GM23338 (cell line): ENCODE results near the gene TINAG. TPM values are rescaled to one million over a fixed set of nuclear protein-coding genes. Genes with fewer than 3 reads are reported as not detected.

Source experiments
- ATAC-seq: fragments of 200-7000 bp; cut with Tn5 transposase; 3 replicates; pipeline ENCODE4 v1.9.1; 2020
- DNase-seq: peaks from one replicate; pipeline ENCODE4 v3.0.0-alpha.2; 2015; ENCODE audit warnings: low spot score
- H2AFZ ChIP-seq: fragments of 200-600 bp; sonication (generic); 2 replicates; pipeline ENCODE4 v1.8.0; 2016; ENCODE audit warnings: antibody characterized with exemption, mild to moderate bottlenecking, moderate library complexity
- H3F3A ChIP-seq: fragments of 200-600 bp; sonication (generic); replicated peaks from 2 replicates; pipeline ENCODE4 v1.8.0; 2017; ENCODE audit warnings: antibody characterized with exemption, mixed run types, low read depth
- H3K27ac ChIP-seq: fragments of 200-600 bp; sonication (generic); 2 replicates; pipeline ENCODE4 v1.6.1; 2016; ENCODE audit warnings: low read depth
- H3K27me3 ChIP-seq: fragments of 200-600 bp; sonication (generic); 2 replicates; pipeline ENCODE4 v1.8.0; 2016; ENCODE audit warnings: mild to moderate bottlenecking, mixed run types, moderate library complexity; ENCODE audit not compliant: insufficient read depth
- H3K36me3 ChIP-seq: fragments of 200-600 bp; sonication (generic); 2 replicates; pipeline ENCODE4 v1.8.0; 2016; ENCODE audit warnings: mild to moderate bottlenecking; ENCODE audit not compliant: insufficient read depth
- H3K4me1 ChIP-seq: fragments of 200-600 bp; sonication (generic); 2 replicates; pipeline ENCODE4 v1.8.0; 2016; ENCODE audit warnings: mild to moderate bottlenecking, moderate library complexity; ENCODE audit not compliant: insufficient read depth
- H3K4me2 ChIP-seq: fragments of 200-600 bp; sonication (generic); 2 replicates; pipeline ENCODE4 v1.7.1; 2017; ENCODE audit warnings: mixed run types
- H3K4me3 ChIP-seq: fragments of 200-600 bp; sonication (generic); 2 replicates; pipeline ENCODE4 v1.6.1; 2016; ENCODE audit warnings: mixed run types
- H3K79me2 ChIP-seq: fragments of 200-600 bp; sonication (generic); replicated peaks from 2 replicates; pipeline ENCODE4 v1.8.0; 2017; ENCODE audit warnings: mild to moderate bottlenecking; ENCODE audit not compliant: insufficient read depth
- H3K9me2 ChIP-seq: fragments of 200-600 bp; sonication (generic); 2 replicates; pipeline ENCODE4 v1.8.0; 2017; ENCODE audit not compliant: insufficient read depth
- H4K20me1 ChIP-seq: fragments of 200-600 bp; sonication (generic); replicated peaks from 2 replicates; pipeline ENCODE4 v1.8.0; 2017; ENCODE audit warnings: mild to moderate bottlenecking; ENCODE audit not compliant: insufficient read depth
- H3K27ac Mint-ChIP-seq: 2 replicates; pipeline ENCODE4 v1.8.0; 2020; ENCODE audit warnings: inconsistent platforms, mild to moderate bottlenecking, moderate library complexity, mixed read lengths
- H3K27me3 Mint-ChIP-seq: 3 replicates; pipeline ENCODE4 v1.8.0; 2022; ENCODE audit warnings: low read depth, mild to moderate bottlenecking, moderate library complexity, mixed read lengths, inconsistent platforms; ENCODE audit not compliant: insufficient read depth, poor library complexity
- H3K36me3 Mint-ChIP-seq: 3 replicates; pipeline ENCODE4 v1.8.0; 2021; ENCODE audit warnings: low read depth, mild to moderate bottlenecking, inconsistent platforms, moderate library complexity, mixed read lengths
- H3K4me1 Mint-ChIP-seq: 3 replicates; pipeline ENCODE4 v1.8.0; 2020; ENCODE audit warnings: mild to moderate bottlenecking, inconsistent platforms, mixed read lengths
- H3K4me3 Mint-ChIP-seq: 3 replicates; pipeline ENCODE4 v1.8.0; 2021; ENCODE audit warnings: moderate library complexity, mild to moderate bottlenecking, inconsistent platforms, mixed read lengths
- H3K9me3 Mint-ChIP-seq: 3 replicates; pipeline ENCODE4 v1.8.0; 2020; ENCODE audit warnings: moderate library complexity, mild to moderate bottlenecking, inconsistent platforms, mixed read lengths
- CREB1 ChIP-seq: fragments of 250-450 bp; sonication (Bioruptor Pico); IDR thresholded peaks from 2 replicates; pipeline ENCODE4 v1.5.0; 2020; ENCODE audit warnings: low read depth, mild to moderate bottlenecking, moderate library complexity
- CTCF ChIP-seq, 2 experiments: fragments of 200-600 bp in 1 of 2; sonication (generic) in 1 of 2; conservative IDR thresholded peaks; 2 replicates each; pipeline versions ENCODE4 v1.5.1 to v1.6.1; 2016 to 2017; ENCODE audit warnings: antibody characterized with exemption in 2 of 2, low read depth in 2 of 2, mild to moderate bottlenecking in 2 of 2, moderate library complexity in 1 of 2
- EZH2 ChIP-seq: fragments of 200-600 bp; sonication (generic); IDR thresholded peaks from one replicate; pipeline ENCODE4 v1.8.0; 2017; ENCODE audit warnings: antibody characterized with exemption, mild to moderate bottlenecking, low read depth; ENCODE audit not compliant: unreplicated experiment
- EZH2phosphoT487 ChIP-seq: fragments of 200-600 bp; sonication (generic); IDR thresholded peaks from one replicate; pipeline ENCODE4 v1.8.1; 2018; ENCODE audit warnings: antibody characterized with exemption; ENCODE audit not compliant: unreplicated experiment
- JUNB ChIP-seq: IDR thresholded peaks from one replicate; pipeline ENCODE4 v1.6.1; 2016; ENCODE audit warnings: antibody characterized with exemption; ENCODE audit not compliant: unreplicated experiment
- NANOG ChIP-seq: IDR thresholded peaks from 2 replicates; pipeline ENCODE4 v1.6.1; 2016; ENCODE audit warnings: antibody characterized with exemption, borderline replicate concordance
- POLR2AphosphoS5 ChIP-seq: IDR thresholded peaks from 2 replicates; pipeline ENCODE4 v1.6.1; 2016; ENCODE audit warnings: antibody characterized with exemption, low read depth
- REST ChIP-seq: IDR thresholded peaks from one replicate; pipeline ENCODE4 v1.6.1; 2018; ENCODE audit warnings: antibody characterized with exemption; ENCODE audit not compliant: unreplicated experiment
- STAT1 ChIP-seq: IDR thresholded peaks from one replicate; pipeline ENCODE4 v1.6.1; 2016; ENCODE audit warnings: antibody characterized with exemption; ENCODE audit not compliant: unreplicated experiment
- ZNF331 ChIP-seq: fragments of 250-450 bp; sonication (Bioruptor Pico); IDR thresholded peaks from 2 replicates; pipeline ENCODE4 v1.5.0; 2020; ENCODE audit warnings: low read depth, mild to moderate bottlenecking, moderate library complexity
- long read RNA-seq: library from polyadenylated mRNA; unstranded; transcript quantifications from one replicate; pipeline ENCODE4 v2.0.0, GENCODE V29; 2020; ENCODE audit not compliant: unreplicated experiment
- polyA plus RNA-seq: library from polyadenylated mRNA; unstranded; fragments of >200 nt; fragmentation: Nextera tagmentation; extraction: Ambion mirVana; gene quantifications from 2 replicates; pipeline ENCODE4 v1.2.1, GENCODE V29; 2016
- total RNA-seq: library from RNA; depleted of rRNA; stranded (reverse); fragments of >200 nt; shearing (Covaris generic); gene quantifications from 2 replicates; pipeline ENCODE4 v1.2.3, GENCODE V29; 2014; rRNA removed
- TF ChIP-seq, protein P1 (sequence below): IDR thresholded peaks from 2 replicates; pipeline ENCODE4 v1.6.1; 2016; ENCODE audit warnings: antibody characterized with exemption
- TF ChIP-seq, protein P2 (sequence below): fragments of 250-450 bp; sonication (Bioruptor Pico); IDR thresholded peaks from 2 replicates; pipeline ENCODE4 v1.5.0; 2020; ENCODE audit warnings: mild to moderate bottlenecking, moderate library complexity

The TINAG gene, protein sequence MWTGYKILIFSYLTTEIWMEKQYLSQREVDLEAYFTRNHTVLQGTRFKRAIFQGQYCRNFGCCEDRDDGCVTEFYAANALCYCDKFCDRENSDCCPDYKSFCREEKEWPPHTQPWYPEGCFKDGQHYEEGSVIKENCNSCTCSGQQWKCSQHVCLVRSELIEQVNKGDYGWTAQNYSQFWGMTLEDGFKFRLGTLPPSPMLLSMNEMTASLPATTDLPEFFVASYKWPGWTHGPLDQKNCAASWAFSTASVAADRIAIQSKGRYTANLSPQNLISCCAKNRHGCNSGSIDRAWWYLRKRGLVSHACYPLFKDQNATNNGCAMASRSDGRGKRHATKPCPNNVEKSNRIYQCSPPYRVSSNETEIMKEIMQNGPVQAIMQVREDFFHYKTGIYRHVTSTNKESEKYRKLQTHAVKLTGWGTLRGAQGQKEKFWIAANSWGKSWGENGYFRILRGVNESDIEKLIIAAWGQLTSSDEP
- total RNA-seq (not detected in 2 replicates), polyA plus RNA-seq (not detected in 2 replicates)
- long read RNA-seq: 0 reads

GRCh38 chr6:54308289-54308985 lies at the start of gene TINAG:
TINAG (plus strand) TSS chr6:54308441; CDS start chr6:54308551, 110 bp downstream.
- peak within 1 kb of the TSS; percentile 33; the same call in 1 of the 2 replicates for H2AFZ ChIP-seq
- peak within 1 kb of the TSS; percentile 27; the same call in 1 of the 2 replicates for H3K27ac Mint-ChIP-seq
- H3K4me2 ChIP-seq: no peak within 1 kb of the TSS
- peaks cover 6% of the 10 kb centered on the region; the same call in 1 of the 2 replicates for H3K4me1 ChIP-seq
- no peak within 1 kb of the TSS for H3K27ac ChIP-seq
- peaks cover 8% of the 10 kb centered on the region; the same call in 2 of the 3 replicates for H3K4me1 Mint-ChIP-seq
- H3K9me3 Mint-ChIP-seq: no peaks in the 10 kb centered on the region
- no peaks in the 10 kb centered on the region for H3F3A ChIP-seq
- H3K4me3 Mint-ChIP-seq: no peak within 1 kb of the TSS
- no peaks in the 10 kb centered on the region for H3K36me3 ChIP-seq
- H3K4me3 ChIP-seq: no peak within 1 kb of the TSS
- H3K27me3 ChIP-seq: no peaks in the 10 kb centered on the region
- ATAC-seq (no peak), DNase-seq (no peak)
- peaks cover 18% of the 10 kb centered on the region for H3K9me2 ChIP-seq
- H3K27me3 Mint-ChIP-seq: peaks cover 2% of the 10 kb centered on the region
- H3K36me3 Mint-ChIP-seq: no peaks in the 10 kb centered on the region
- no peaks in the 10 kb centered on the region for H3K79me2 ChIP-seq
- H4K20me1 ChIP-seq: no peaks in the 10 kb centered on the region
- TF ChIP-seq REST (no peak), JUNB (no peak), CREB1 (CRISPR knock-in tag) (no peak), POLR2AphosphoS5 (no peak), EZH2phosphoT487 (no peak), ZNF331 (CRISPR knock-in tag) (no peak), CTCF (conservative IDR thresholded peaks at IDR 0.05; ENCODE audit: low read depth in 2 of 2) (no peak), EZH2 (no peak), NANOG (no peak), STAT1 (no peak)
- TF ChIP-seq, protein P1, sequence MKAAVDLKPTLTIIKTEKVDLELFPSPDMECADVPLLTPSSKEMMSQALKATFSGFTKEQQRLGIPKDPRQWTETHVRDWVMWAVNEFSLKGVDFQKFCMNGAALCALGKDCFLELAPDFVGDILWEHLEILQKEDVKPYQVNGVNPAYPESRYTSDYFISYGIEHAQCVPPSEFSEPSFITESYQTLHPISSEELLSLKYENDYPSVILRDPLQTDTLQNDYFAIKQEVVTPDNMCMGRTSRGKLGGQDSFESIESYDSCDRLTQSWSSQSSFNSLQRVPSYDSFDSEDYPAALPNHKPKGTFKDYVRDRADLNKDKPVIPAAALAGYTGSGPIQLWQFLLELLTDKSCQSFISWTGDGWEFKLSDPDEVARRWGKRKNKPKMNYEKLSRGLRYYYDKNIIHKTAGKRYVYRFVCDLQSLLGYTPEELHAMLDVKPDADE: no peak
- TF ChIP-seq, protein P2, sequence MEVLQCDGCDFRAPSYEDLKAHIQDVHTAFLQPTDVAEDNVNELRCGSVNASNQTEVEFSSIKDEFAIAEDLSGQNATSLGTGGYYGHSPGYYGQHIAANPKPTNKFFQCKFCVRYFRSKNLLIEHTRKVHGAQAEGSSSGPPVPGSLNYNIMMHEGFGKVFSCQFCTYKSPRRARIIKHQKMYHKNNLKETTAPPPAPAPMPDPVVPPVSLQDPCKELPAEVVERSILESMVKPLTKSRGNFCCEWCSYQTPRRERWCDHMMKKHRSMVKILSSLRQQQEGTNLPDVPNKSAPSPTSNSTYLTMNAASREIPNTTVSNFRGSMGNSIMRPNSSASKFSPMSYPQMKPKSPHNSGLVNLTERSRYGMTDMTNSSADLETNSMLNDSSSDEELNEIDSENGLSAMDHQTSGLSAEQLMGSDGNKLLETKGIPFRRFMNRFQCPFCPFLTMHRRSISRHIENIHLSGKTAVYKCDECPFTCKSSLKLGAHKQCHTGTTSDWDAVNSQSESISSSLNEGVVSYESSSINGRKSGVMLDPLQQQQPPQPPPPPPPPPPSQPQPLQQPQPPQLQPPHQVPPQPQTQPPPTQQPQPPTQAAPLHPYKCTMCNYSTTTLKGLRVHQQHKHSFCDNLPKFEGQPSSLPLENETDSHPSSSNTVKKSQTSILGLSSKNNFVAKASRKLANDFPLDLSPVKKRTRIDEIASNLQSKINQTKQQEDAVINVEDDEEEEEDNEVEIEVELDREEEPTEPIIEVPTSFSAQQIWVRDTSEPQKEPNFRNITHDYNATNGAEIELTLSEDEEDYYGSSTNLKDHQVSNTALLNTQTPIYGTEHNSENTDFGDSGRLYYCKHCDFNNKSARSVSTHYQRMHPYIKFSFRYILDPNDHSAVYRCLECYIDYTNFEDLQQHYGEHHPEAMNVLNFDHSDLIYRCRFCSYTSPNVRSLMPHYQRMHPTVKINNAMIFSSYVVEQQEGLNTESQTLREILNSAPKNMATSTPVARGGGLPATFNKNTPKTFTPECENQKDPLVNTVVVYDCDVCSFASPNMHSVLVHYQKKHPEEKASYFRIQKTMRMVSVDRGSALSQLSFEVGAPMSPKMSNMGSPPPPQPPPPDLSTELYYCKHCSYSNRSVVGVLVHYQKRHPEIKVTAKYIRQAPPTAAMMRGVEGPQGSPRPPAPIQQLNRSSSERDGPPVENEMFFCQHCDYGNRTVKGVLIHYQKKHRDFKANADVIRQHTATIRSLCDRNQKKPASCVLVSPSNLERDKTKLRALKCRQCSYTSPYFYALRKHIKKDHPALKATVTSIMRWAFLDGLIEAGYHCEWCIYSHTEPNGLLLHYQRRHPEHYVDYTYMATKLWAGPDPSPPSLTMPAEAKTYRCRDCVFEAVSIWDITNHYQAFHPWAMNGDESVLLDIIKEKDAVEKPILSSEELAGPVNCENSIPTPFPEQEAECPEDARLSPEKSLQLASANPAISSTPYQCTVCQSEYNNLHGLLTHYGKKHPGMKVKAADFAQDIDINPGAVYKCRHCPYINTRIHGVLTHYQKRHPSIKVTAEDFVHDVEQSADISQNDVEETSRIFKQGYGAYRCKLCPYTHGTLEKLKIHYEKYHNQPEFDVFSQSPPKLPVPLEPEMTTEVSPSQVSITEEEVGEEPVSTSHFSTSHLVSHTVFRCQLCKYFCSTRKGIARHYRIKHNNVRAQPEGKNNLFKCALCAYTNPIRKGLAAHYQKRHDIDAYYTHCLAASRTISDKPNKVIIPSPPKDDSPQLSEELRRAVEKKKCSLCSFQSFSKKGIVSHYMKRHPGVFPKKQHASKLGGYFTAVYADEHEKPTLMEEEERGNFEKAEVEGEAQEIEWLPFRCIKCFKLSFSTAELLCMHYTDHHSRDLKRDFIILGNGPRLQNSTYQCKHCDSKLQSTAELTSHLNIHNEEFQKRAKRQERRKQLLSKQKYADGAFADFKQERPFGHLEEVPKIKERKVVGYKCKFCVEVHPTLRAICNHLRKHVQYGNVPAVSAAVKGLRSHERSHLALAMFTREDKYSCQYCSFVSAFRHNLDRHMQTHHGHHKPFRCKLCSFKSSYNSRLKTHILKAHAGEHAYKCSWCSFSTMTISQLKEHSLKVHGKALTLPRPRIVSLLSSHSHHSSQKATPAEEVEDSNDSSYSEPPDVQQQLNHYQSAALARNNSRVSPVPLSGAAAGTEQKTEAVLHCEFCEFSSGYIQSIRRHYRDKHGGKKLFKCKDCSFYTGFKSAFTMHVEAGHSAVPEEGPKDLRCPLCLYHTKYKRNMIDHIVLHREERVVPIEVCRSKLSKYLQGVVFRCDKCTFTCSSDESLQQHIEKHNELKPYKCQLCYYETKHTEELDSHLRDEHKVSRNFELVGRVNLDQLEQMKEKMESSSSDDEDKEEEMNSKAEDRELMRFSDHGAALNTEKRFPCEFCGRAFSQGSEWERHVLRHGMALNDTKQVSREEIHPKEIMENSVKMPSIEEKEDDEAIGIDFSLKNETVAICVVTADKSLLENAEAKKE (CRISPR knock-in tag): no peak
